Stimulated activated CD4-positive, alpha-beta T cell treated with anti-CD3 and anti-CD28 coated beads, Interleukin-2, amount 100 ng/mL, for 4 hours (primary cell): ENCODE results near the gene H2AZ2.
"Not testable (repeated sequence)": the region's sequence is repeated elsewhere in the genome, so short reads cannot be mapped to it uniquely, and the experiment has no call there.

ENCODE experiments used
- DNase-seq: peaks from one replicate; pipeline ENCODE4 v3.0.0-alpha.2; 2020; ENCODE audit warnings: low read depth

H2AZ2 gene

GRCh38 chr7:44814919-44815318 is 33.0 kb downstream of the H2AZ2 start:
- no peak for DNase-seq

GRCh38 chr7:44811571-44811970 is 36.3 kb downstream of the H2AZ2 start:
- DNase-seq = no peak

GRCh38 chr7:44811093-44811492 is 36.8 kb downstream of the H2AZ2 start:
- DNase-seq = no peak

GRCh38 chr7:44808914-44809393 is 38.9 kb downstream of the H2AZ2 start:
- no peak for DNase-seq

- DNase-seq = no peak
Observed at GRCh38 chr7:44805950-44806349, 41.9 kb downstream of the H2AZ2 start.

- DNase-seq = not testable (repeated sequence)
Observed at GRCh38 chr7:44803828-44804519, 43.9 kb downstream of the H2AZ2 start.

- DNase-seq = no peak
Observed at GRCh38 chr7:44802418-44803025, 45.4 kb downstream of the H2AZ2 start.

GRCh38 chr7:44801890-44802289 is 46.0 kb downstream of the H2AZ2 start:
- DNase-seq = no peak

- no peak for DNase-seq
Observed at GRCh38 chr7:44799939-44800338, 47.9 kb downstream of the H2AZ2 start.

- DNase-seq = no peak
Observed at GRCh38 chr7:44798649-44799305, 49.1 kb downstream of the H2AZ2 start.

- peak; percentile 76 for DNase-seq
Observed at GRCh38 chr7:44797329-44798258, 50.3 kb downstream of the H2AZ2 start.

- DNase-seq = peak; percentile 99
Observed at GRCh38 chr7:44796504-44797328, 51.2 kb downstream of the H2AZ2 start, which contains the start of gene PPIA. Gene PPIA, plus strand, starts transcription at chr7:44796681. Its CDS starts 44 bp downstream, at chr7:44796725.

GRCh38 chr7:44796034-44796503 is 51.8 kb downstream of the H2AZ2 start:
- DNase-seq = no peak

- DNase-seq = no peak
Observed at GRCh38 chr7:44794331-44794730, 53.6 kb downstream of the H2AZ2 start.

GRCh38 chr7:44793919-44794318 is 54.0 kb downstream of the H2AZ2 start:
- DNase-seq = no peak

- no peak for DNase-seq
Observed at GRCh38 chr7:44791278-44792219, 56.3 kb downstream of the H2AZ2 start.

GRCh38 chr7:44789990-44790389 is 57.9 kb downstream of the H2AZ2 start:
- DNase-seq = no peak

GRCh38 chr7:44787762-44788161 is 60.1 kb downstream of the H2AZ2 start:
- DNase-seq = no peak

GRCh38 chr7:44787041-44787440 is 60.8 kb downstream of the H2AZ2 start:
- DNase-seq = no peak

- not testable (repeated sequence) for DNase-seq
Observed at GRCh38 chr7:44785218-44785617, 62.7 kb downstream of the H2AZ2 start.
